ENCODE data around the gene ZFR. TPM values are rescaled to one million over a fixed set of nuclear protein-coding genes. Genes with fewer than 3 reads are reported as not detected.

Gene ZFR
- total RNA-seq, 1 donor from 2014 or later, result 80.8 TPM

- TF ChIP-seq POLR2AphosphoS5 (IDR thresholded peaks at IDR 0.05; ENCODE audit: insufficient read depth in 1 of 2, low read depth in 1 of 2), result no peak
- Histone ChIP-seq H3K27ac (no peak overlapping the region), H3K36me3 (peaks cover 0 to 9% of the 10 kb centered on the region in 2 donors), H3K9me3 (no peaks in the 10 kb centered on the region), H3K27me3 (no peaks in the 10 kb centered on the region), H3K4me3 (no peak overlapping the region), H3K4me1 (peaks cover 47% of the 10 kb centered on the region)
- intact Hi-C loops (cut with DNase I), result no loop called here
- DNase-seq (ENCODE audit: extremely low spot score in 2 of 2), result no peak
Observed at GRCh38 chr5:32428426-32428825, 16.1 kb downstream of the ZFR start.

GRCh38 chr5:32426440-32427151, 17.9 kb downstream of the ZFR start:
- peaks cover 0 to 9% of the 10 kb centered on the region in 2 donors for H3K36me3 ChIP-seq
- H3K9me3 ChIP-seq, result no peaks in the 10 kb centered on the region
- H3K4me1 ChIP-seq, result peaks cover 49% of the 10 kb centered on the region
- intact Hi-C loops (cut with DNase I), result no loop called here
- no peak overlapping the region for H3K27ac ChIP-seq
- no peaks in the 10 kb centered on the region for H3K27me3 ChIP-seq
- no peak overlapping the region for H3K4me3 ChIP-seq
- no peak for DNase-seq (ENCODE audit: extremely low spot score in 2 of 2)
- TF ChIP-seq CTCF (IDR thresholded peaks at IDR 0.05) (no peak), POLR2AphosphoS5 (IDR thresholded peaks at IDR 0.05; ENCODE audit: insufficient read depth in 1 of 2, low read depth in 1 of 2) (no peak), POLR2A (IDR thresholded peaks at IDR 0.05) (no peak)

DNA sequence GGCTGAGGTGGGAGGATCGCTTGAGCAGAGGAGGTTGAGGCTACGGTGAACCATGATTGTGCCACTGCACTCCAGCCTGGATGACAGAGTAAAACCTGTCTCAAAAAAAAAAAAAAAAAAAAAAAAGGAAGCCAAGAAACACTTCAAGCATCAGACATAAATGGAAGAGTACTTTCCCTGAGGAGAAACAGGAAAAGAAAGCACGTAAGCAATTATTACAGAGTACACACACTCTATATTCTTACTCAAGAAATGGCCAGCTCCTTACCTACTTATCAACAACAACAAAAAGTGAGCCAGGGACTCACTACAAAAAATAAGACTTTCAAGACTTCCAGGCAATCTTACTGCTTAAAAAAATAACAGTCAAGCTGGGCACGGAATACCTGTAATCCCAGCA, 21.8 kb downstream of the ZFR start:
- TF ChIP-seq POLR2AphosphoS5 (IDR thresholded peaks at IDR 0.05; ENCODE audit: insufficient read depth in 1 of 2, low read depth in 1 of 2) (no peak), POLR2A (IDR thresholded peaks at IDR 0.05) (no peak), CTCF (IDR thresholded peaks at IDR 0.05) (no peak)
- no peaks in the 10 kb centered on the region for H3K27me3 ChIP-seq
- peaks cover 42% of the 10 kb centered on the region for H3K4me1 ChIP-seq
- H3K4me3 ChIP-seq, result no peak overlapping the region
- peaks cover 0 to 27% of the 10 kb centered on the region in 2 donors for H3K36me3 ChIP-seq
- H3K27ac ChIP-seq, result no peak overlapping the region
- H3K9me3 ChIP-seq, result no peaks in the 10 kb centered on the region
- no peak for DNase-seq (ENCODE audit: extremely low spot score in 2 of 2)
- intact Hi-C loops (cut with DNase I), result no loop called here

GRCh38 chr5:32421075-32421474, 23.5 kb downstream of the ZFR start:
- intact Hi-C loops (cut with DNase I), result no loop called here
- no peak for DNase-seq (ENCODE audit: extremely low spot score in 2 of 2)
- H3K36me3 ChIP-seq, result peaks cover 0 to 25% of the 10 kb centered on the region in 2 donors
- H3K27me3 ChIP-seq, result no peaks in the 10 kb centered on the region
- TF ChIP-seq CTCF (IDR thresholded peaks at IDR 0.05) (no peak), POLR2AphosphoS5 (IDR thresholded peaks at IDR 0.05; ENCODE audit: insufficient read depth in 1 of 2, low read depth in 1 of 2) (no peak), POLR2A (IDR thresholded peaks at IDR 0.05) (no peak)
- no peak overlapping the region for H3K4me3 ChIP-seq
- peaks cover 42% of the 10 kb centered on the region for H3K4me1 ChIP-seq
- H3K9me3 ChIP-seq, result no peaks in the 10 kb centered on the region
- H3K27ac ChIP-seq, result no peak overlapping the region

GRCh38 chr5:32420506-32420905, 24.0 kb downstream of the ZFR start:
- H3K27me3 ChIP-seq, result no peaks in the 10 kb centered on the region
- H3K4me3 ChIP-seq, result no peak overlapping the region
- H3K36me3 ChIP-seq, result peaks cover 0 to 25% of the 10 kb centered on the region in 2 donors
- H3K27ac ChIP-seq, result no peak overlapping the region
- intact Hi-C loops (cut with DNase I), result no loop called here
- DNase-seq (ENCODE audit: extremely low spot score in 2 of 2), result no peak
- H3K9me3 ChIP-seq, result no peaks in the 10 kb centered on the region
- TF ChIP-seq CTCF (IDR thresholded peaks at IDR 0.05) (no peak), POLR2A (IDR thresholded peaks at IDR 0.05) (no peak), POLR2AphosphoS5 (IDR thresholded peaks at IDR 0.05; ENCODE audit: insufficient read depth in 1 of 2, low read depth in 1 of 2) (no peak)
- peaks cover 42% of the 10 kb centered on the region for H3K4me1 ChIP-seq
